RPMI8226 (cell line): ENCODE results near the gene CSF1R.
"Not testable (repeated sequence)": the region's sequence is repeated elsewhere in the genome, so short reads cannot be mapped to it uniquely, and the experiment has no call there.

Experiments
- DNase-seq: peaks from one replicate; pipeline ENCODE4 v3.0.0-alpha.2; 2015

The CSF1R gene

DNA sequence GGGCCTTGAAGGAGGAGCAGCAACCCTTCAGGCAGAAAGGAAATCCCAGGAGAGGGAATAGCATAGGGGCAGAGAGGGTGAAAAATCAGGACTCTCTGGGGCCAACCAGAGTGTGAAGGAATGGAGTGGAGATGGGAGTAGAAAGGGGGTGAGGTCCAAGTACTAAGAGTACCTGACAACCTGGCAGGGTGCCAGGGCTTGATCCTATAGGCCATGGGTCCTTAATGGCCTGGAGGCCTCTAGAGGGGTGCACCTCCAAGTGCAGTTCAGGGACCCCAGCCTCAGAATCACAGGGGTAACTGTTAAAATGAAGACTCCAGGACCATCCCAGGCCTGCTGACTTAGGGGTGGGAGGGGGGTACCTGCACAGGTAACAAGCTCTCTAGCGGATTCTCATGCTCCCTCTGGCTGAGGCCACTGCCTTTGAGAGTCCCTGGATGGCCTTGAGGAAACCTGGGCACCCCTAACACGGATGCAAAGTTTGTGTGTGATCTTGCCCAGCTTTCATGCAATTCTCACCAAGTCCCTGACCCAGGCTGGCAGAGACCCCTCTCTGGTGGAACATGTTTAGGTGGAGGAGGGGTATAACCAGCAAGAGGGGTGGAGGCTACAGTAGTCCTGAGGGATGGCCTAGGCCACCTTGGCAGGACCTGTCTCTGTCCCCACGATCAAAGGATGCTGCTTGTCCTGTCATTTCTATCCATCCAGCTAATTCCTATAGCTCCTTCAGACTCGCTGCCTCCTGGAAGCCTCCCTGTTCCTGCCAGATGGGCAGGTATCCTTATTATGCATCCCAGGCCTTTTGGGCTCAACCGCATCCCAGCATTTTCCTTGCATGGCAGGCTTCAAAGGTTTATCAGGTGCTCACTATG is 17.6 kb upstream of the CSF1R start:
- no peak for DNase-seq

DNA sequence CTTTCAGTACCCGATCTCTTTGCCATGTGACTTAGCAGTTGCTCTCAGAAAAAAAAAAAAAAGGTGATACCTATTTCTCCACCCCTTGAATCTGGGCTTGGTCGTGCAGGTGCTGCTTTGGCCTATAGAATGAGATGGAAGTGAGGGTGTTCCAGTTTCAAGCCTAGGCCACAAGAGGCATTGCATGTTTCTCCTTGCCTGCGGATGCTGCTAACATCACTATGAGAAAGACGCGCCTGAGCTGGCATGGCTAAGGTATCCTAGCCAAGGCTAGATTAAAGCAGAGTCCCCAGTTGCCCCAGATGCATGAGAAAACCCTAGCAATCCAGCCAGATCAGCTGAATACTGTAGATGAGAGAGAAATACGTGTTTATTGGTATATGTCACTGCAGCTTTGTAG is 14.7 kb upstream of the CSF1R start:
- no peak for DNase-seq

DNA sequence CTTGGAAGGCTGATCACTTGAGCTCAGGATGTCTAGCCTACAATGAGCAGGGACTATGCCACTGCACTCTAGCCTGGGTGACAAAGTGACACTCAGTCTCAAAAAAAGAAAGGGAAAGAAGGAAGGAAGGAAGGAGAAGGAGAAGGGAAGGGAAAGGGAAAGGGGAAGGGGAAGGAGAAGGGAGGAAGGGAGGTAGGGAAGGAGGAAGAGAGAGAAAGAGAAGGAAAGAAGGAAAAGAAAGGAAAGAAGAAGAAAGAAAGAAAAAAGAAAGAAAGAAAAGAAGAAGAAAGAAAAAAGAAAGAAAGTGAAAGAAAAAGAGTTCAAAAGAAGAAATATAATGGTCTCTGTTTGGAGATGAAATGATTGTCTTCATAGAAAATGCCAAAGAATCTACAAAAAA is 10.8 kb upstream of the CSF1R start:
- DNase-seq, result no peak

DNA sequence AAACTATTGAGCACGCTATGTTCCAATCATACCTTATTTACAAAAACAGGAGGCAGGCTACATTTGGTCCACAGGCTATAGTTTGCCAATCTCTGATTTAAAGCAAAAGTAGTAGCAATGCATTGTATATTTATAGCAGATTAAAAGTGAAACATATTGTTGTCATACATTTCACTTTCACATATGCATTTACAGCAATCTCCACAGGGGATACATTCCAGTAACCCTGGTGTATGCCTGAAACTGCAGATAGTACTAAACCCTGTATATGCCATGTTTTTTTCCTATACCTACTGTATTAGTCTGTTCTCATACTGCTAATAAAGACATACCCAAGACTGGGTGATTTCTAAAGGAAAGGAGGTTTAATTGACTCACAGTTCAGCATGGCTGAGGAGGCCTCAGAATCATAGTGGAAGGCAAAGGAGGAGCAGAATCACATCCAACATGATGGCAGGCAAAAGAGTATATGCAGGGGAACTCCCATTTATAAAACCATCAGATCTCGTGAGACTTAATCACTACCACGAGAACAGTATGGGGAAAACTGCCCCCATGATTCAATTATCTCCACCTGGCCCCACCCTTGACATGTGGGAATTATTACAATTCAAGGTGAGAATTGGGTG is 5.9 kb upstream of the CSF1R start:
- DNase-seq, result no peak

DNA sequence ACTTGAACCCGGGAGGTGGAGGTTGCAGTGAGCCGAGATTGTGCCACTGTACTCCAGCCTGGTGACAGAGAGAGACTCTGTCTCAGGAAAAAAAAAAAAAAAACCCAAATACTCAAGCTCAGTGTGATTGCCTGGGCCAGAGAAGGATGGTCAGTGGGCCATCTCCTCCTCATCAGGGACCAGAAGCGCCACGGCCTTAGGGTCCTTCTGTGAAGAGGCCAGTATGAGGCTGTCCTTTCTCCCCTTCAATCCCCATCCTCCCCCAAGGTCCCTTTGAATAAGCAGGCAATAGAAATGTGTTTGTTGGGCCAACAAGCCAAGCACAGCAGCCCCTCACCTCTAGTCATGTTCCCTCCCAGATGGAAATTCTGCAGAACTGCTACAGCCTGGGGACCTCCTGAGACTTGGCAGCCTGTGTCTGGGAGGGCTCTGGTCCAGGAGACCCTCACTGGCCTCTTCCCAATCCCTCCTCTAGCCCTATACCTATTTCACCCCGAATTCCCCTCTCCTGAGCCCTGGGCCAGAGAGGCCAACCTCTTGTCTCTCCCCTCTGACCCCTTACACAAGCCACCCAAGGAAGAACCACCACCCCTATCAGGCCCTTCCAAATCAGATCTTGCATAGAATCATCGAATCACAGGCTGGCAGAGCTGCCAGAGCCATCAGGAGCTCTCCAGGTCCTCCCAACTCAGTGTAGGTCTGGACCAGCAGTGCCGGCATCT is 1.0 kb downstream of the CSF1R start:
- DNase-seq, result no peak

DNA sequence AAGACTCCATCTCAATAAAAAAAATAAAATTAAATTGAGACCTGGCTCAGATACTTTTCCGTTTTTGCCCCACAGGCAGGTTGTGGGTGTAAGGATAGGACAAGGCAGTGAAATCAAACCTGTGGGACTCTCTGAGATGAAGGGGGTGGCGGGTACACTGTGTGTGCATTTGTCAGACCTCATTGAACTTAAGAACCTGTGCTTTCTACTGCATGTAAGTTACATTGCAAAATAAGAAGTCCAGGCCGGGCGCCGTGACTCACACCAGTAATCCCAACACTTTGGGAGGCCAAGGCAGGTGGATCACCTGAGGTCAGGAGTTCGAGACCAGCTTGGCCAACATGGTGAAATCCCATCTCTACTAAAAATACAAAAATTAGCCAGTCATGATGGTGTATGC is 1.6 kb downstream of the CSF1R start:
- DNase-seq, result not testable (repeated sequence)

DNA sequence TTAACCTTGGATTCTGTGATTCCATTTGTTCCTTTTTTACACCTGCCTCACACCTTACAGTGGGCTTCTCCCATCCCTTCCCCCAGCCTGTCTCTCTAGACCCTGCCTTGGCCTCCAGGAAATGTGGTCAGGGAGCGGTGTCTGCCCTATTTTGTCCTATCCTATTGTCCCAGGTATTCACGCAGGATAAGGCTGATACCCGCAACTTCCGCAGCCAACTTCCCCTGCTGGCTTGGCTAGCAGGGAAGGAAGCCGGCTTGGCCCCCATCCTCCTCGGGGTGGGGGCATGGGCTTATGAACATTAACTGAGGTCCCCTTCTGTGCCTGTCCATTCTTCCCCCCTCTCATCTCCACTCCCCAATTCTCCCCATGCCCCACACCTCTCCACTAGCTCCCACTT is 3.5 kb downstream of the CSF1R start:
- DNase-seq, result no peak

DNA sequence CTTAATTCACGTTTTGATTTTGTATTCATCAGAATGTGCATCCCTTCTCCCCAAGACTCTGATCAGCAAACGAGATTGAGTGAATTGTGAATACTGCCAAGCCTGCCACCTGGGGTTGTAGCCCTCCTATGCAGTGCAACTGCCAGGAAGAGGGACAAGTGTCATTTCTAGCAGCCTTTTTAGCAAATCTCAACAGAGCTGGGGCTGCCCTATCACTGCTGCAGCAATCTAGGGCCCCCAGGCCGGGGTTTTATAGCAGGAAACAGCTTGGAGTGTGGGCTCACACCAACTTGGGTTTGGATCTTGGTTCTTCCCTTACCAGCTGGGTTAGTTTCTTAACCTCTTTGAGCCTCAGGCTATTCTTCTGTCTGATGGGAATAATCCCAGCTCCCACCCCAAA is 4.0 kb downstream of the CSF1R start:
- no peak for DNase-seq

DNA sequence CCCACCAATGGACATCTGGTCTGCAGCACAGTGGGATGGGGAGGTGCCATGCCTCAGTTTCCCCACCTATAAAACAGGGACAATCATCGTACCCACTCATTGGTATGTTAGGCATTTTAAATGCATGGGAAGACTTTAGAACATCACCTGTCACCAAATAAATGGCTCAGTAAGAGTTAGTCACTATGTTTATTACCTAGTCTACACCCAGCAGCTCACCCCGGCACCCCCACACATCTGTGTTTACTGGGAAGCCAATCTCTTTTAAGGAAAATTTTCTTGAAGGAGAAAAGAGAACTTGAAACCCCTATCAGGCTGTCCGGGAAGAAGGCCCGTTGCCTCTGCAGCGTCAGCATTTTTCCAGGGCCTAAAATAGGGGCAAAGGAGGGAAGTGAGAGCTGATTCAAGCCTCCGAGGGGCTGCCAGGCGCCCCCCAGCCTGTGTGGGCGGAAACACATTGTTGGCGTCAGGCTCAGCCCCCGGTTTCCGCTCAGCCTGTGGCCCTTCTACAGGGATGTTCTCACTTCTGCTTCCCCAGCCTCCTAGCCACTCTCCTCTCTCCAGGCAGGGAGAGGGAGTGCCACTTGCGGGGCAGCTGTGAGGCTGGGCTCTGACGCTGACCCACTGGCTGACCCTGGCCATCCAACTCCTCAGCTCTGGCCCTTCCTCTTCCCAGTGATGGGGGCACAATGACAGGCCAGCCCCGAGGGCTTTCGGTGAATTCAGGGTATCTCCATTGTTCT is 4.6 kb downstream of the CSF1R start:
- DNase-seq, result peak; percentile 73

DNA sequence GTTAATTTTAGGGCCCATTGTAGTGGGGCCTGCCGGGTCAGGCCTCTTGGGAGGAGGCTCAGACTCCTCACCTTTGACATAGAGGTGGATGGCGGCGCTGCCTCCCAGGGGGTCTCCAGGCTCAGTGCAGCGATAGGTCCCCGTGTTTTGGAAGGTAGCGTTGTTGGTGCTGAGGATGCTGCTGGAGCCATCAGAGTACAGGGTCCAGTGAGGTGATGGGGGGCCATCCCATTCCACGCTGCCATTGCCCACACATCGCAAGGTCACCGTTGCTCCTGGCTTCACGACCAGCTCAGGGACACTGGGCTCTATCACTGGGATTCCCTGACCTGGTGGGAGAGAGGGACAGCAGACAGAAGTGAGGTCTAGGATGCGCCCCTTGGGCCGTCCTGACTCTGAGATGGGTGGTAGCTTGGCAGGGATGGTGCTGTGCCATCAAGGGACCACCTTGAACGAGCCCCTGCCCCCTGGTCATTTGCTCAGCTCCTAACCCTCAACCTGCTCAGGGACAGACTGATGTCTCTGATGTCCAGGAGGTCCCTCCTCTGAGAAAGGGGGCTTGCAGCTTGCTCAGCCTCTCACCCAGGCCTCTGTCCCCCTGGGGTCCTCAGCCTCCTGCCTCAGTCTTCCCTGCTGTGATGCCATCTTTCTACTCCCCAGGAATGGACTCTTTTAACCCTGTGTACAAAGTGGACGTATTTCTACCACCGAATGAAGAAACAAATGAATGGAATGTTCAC is 5.5 kb downstream of the CSF1R start:
- no peak for DNase-seq

DNA sequence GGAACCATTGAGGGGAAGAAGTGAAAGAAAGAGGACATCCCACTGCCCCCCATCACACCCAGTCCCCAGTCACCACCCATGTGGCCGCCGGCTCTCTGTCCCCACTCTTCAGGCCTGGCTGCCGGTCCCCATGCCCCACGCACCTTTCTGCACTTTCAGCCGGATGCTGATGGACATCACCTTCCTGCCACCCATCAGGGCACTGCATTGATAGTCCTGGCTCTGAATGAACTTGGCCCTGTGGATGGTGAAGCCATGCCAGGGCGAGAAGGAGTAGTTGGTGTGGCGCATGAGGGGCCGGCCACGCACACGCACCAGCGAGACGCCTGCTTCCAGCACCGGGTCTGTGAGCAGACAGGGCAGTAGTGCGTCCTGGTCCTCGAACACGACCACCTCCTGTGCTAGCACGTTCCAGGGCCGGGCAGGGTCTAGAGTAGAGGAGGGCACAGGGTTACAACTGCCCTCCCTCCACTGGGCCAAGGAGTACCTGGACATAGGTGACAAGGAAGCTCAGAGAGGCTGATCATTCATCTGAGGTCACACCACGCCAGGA is 6.4 kb downstream of the CSF1R start:
- DNase-seq, result no peak

DNA sequence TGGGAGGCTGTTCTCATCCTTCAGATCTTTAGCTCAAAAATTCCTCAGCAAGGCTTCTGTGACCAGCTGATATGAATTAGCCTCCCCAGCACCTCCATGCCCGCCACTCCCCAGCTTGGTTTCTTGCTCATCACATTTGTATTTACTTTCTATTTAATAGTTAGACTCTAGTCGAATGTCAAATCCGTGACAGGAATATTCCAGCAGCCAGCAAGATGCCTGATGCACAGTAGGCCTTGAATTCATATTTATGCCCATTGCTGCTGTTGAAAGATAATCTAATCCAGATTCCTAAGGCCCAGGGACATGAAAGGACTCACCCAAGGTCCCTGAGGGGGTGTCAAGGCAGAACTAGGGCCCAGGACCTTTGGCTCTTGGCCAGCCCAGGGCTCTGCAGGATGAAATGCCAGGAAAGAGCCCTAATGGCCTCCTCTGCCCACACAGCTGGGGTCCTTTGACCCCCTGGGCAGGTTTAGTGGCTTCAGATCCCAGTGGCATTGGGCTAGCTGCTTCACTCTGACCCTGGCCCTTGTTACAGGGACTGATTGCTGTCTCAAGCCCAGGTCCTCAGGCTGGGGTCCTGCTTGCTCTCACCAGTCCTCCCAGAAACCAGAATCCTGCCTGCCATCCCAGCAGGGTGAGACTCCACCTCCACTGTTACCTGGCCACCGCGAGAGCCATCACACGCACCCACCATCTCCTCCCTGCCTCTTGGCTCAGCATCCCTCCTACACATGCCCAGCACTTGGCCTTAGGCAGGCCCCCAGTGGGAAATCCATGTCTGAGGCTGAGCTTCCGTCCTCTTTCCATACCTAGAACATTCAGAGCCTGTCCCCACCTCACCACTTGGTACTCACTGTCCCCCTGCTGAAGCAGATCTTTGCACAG is 7.3 kb downstream of the CSF1R start:
- no peak for DNase-seq

DNA sequence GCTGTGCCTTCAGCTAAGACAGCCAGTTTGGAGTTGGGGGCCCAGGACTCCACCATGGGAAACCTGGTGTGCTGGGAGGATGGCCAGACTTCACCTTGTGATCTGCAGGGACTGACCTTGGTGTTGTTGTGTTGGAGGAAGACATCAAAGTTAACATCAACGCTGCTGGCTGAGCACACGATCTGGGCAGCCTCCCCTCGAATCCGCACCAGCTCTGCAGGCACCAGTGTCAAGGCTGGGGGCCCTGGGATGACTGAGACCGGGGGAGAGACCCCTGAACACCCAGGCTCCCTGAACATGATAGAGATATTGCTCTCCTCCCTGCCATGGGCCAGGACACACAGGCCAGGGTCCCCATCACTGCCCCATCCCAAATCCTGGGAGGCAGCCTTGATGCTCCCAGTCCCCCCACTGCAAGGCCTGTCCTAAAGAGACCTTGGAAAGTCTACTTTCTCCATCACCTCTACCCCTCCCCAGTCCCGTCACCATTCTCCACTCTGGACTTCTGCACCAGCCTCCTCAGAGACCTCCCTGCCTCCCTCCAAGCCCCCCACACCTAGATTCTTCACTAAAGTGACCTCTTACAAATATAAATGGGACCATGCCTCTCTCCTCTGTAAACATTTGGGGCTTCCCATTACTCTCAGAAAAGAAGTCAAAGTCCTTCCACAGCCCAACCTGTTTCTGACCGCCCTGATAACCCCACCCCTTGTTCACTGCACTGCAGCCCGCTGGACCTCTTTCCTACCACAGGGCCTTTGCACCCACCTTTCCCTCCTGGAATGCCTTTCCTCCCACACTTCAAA is 8.2 kb downstream of the CSF1R start:
- no peak for DNase-seq

DNA sequence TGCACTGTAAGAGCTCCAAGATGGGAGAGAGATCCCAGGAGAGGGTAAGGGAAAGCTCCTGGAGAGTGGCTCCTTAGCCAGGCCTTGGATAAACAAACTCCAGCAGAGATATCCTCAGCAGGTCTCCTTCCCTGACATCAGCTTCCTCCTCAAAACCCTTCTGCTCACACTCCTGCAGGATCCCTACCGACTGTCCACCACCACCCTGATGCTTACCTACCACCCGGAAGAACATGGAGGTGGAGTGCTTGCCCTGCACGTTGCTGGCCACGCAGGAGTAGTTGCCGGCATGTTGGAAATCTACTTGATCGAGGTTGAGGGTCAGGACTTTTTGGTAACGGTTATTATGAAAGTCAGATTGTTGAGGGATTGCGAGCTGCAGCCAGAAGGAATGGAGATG is 9.3 kb downstream of the CSF1R start:
- no peak for DNase-seq

DNA sequence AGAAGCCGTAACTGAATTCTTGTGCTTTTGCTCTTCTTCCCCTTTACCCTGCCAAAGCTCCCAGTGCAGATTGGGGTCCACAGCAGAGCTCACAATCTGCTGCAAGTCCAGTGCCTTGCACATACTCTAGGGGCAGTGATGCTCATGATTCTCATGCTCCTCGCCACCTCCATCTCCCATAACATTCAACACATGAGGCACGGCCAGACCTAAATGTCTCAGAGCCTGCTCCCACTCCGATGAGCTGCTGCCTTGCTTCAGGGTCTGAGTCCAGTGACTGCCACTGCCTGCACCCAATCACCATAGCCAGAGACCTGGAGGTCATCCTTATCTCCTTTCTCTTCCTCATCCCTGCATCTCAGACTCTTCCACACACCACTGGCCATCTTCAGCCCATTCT is 10.5 kb downstream of the CSF1R start:
- peak; percentile 24 for DNase-seq

DNA sequence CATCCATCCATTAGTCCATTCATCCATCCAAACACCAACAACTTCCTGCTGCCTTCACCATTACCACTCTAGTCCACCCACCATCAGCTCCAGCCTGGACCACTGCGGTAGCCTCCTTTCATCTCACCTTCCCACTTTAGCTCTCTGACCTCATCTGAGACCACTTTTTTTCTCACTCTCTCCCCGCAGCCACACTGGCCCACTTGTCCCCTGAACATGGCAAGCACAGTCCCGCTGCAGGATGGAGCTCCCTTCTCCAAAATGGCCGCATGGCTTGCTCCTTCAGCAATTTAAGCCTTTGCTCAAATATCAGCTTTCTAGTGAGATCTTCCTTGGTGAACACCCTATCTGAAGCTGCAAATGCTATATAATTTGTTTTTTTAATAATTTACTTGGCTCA is 11.1 kb downstream of the CSF1R start:
- no peak for DNase-seq

DNA sequence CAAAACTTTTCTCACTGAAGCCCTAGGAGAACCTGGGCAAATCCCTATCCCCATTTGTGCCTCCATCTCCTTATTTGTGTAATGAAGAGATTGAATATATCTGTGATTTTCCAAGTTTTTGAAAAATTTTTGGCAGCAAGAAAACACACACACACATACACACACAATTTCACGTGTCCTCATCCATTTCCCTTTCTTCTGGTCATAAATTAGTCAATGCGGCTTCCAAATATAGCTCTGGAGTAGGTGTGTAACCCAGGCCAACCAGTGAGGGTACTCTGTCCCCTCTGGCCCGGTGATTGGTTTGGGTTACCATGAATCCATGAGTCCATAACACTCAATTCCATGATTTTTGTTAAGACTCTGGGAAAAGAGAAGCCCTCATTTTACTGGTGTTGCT is 12.7 kb downstream of the CSF1R start:
- DNase-seq, result no peak

DNA sequence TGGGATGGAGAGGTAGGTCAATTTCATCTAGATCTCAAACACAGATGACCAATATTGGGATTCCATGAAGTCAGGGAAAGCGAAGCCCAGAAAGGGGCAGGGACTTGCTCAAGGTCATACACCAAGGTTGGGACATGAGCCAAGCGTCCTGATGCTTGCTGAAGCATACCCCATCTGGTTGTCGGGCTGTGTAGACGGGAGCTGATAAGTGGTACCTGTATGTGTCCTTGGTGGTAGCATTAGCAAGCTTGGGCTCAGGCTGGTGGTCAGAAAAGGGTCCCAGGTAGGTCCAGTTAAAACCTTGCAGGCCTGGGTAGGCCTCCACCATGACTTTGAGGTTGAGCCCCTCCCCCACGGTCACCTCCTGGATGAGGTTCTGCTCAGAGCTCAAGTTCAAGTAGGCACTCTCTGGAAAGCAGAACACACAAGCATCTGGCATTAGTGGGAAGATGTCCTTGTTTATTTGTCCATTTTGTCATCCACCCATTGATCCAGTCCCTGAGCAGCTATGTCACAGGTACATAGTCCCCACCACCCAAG is 13.2 kb downstream of the CSF1R start:
- no peak for DNase-seq

DNA sequence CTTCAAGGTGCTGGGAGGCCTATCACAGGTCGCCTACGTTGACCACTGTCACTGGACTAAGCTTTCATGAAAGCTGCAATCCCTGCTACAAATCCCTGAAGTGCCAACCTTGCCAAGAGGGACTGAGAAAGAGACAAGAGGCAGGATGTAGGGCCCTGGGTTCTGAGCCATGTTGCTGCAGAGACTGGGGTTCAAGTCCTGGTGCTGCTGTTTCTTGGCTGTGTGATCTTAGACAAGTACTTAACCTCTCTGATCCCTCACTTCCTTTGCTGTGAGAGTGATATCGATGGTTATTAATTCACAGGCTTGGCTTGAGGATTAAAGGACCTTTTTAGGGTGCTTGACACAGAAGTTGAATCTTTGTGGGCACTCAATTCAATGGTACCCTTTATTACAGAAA is 15.5 kb downstream of the CSF1R start:
- DNase-seq, result no peak
